Muscle layer of duodenum (tissue), 2 donors: ENCODE measurements around the gene DEFB110.

Experiments used
- H3K27ac ChIP-seq: one replicate; pipeline ENCODE4 v1.7.0; 2013; ENCODE audit warnings: mild to moderate bottlenecking, low read length
- H3K27me3 ChIP-seq: one replicate; pipeline ENCODE4 v1.7.0; 2013; ENCODE audit warnings: low read depth, mild to moderate bottlenecking, control low read depth, low read length
- H3K36me3 ChIP-seq, 2 donors: one replicate each; pipeline ENCODE4 v1.7.0; 2013; ENCODE audit warnings: low read length in 2 of 2, control low read depth in 1 of 2, mild to moderate bottlenecking in 1 of 2; ENCODE audit not compliant: insufficient read depth in 2 of 2, control insufficient read depth in 1 of 2
- H3K4me1 ChIP-seq, 2 donors: one replicate each; pipeline ENCODE4 v1.7.0; 2013; ENCODE audit warnings: low read length in 2 of 2, mild to moderate bottlenecking in 2 of 2, control low read depth in 1 of 2, moderate library complexity in 1 of 2; ENCODE audit not compliant: insufficient read depth in 2 of 2, control insufficient read depth in 1 of 2
- H3K4me3 ChIP-seq, 2 donors: one replicate each; pipeline ENCODE4 v1.7.0; 2013; ENCODE audit warnings: low read length in 2 of 2, low read depth in 1 of 2, mild to moderate bottlenecking in 1 of 2
- H3K9me3 ChIP-seq, 2 donors: one replicate each; pipeline ENCODE4 v1.7.0; 2013; ENCODE audit warnings: low read length in 2 of 2, control low read depth in 1 of 2, mild to moderate bottlenecking in 1 of 2; ENCODE audit not compliant: control insufficient read depth in 1 of 2
- donor health status: healthy.

The DEFB110 gene

GRCh38 chr6:50021894-50022293, at the start of gene DEFB110:
Gene DEFB110 (minus strand): TSS chr6:50021994. CDS start chr6:50021935, 59 bp downstream.
- Histone ChIP-seq H3K9me3 (no peaks in the 10 kb centered on the region), H3K27ac (no peak within 1 kb of the TSS), H3K4me1 (no peaks in the 10 kb centered on the region), H3K36me3 (no peaks in the 10 kb centered on the region), H3K4me3 (no peak within 1 kb of the TSS), H3K27me3 (no peaks in the 10 kb centered on the region)

DNA sequence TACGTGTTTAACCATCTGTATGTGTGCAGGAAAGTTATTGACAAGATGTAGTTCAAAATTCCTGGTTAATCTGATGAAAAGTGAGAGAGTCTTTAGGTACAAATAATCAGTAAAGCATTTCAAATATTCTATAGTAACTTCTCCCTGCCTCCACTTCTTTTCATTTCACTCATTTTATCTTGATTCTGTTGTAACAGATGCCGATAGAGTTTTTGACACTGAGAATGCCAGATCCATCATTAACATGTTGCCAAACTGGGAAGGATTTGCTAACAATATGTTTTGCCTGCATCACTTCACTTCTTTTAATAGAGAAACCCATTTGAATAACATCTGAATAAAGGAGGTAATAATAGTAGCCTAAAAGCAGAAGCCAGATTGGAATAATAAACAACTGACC, 48.3 kb upstream of the DEFB110 start:
- H3K4me1 ChIP-seq: no peaks in the 10 kb centered on the region

GRCh38 chr6:50062051-50062450, 40.3 kb upstream of the DEFB110 start:
- Histone ChIP-seq H3K27ac (no peak overlapping the region), H3K36me3 (no peaks in the 10 kb centered on the region), H3K27me3 (no peaks in the 10 kb centered on the region), H3K4me3 (no peak overlapping the region), H3K9me3 (no peaks in the 10 kb centered on the region), H3K4me1 (no peaks in the 10 kb centered on the region)

More for the DNA sequence above, 48.3 kb upstream of the DEFB110 start:
- no peak overlapping the region for H3K4me3 ChIP-seq
- no peaks in the 10 kb centered on the region for H3K27me3 ChIP-seq
- H3K9me3 ChIP-seq: no peaks in the 10 kb centered on the region
- H3K27ac ChIP-seq: no peak overlapping the region
- H3K36me3 ChIP-seq: no peaks in the 10 kb centered on the region

DNA sequence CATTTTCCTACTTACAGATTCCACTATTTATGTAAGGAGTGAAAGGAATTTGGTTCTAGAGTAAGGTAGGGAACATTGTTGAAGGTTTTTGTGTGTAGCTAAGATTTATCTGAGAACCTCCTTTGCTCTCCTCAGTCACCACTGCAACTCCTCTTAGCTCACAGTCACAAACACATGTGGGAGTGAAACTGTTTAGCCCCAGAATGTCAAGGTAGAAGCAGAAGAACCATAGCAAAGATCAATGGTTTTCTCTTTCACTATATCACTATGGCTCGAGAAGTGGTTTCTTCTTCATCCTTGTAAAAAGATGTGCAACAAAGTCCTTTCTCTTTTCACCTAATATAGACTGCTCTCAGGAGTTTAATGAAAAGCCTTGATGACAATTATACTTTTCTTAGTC, 34.4 kb upstream of the DEFB110 start:
- no peaks in the 10 kb centered on the region for H3K4me1 ChIP-seq
- H3K36me3 ChIP-seq: no peaks in the 10 kb centered on the region
- H3K9me3 ChIP-seq: no peaks in the 10 kb centered on the region

DNA sequence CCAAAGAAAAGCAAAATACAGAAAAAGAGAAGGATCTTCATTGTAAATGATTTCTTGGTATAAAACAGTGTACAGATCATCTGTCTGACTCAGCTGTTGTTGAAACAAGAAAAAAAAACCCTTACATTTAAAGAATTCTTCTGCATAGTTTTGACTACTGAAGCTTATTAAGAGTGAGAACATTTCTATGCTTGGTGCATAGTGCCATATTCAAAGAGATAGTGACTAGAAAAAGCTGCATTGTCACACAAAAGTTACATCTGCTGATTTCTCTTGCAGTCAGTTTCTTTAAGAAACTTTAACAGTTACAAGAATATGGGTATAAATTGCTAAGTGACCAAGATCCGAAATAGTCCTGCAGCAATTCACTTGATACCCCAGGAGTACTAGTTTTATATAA, 28.0 kb upstream of the DEFB110 start, which contains the start of gene DEFB112:
Gene DEFB112 (minus strand): TSS at position 101 of the 400 bp plus-strand sequence. CDS start 60 bp downstream, at position 41.
- no peaks in the 10 kb centered on the region for H3K4me1 ChIP-seq
- H3K4me3 ChIP-seq: no peak within 1 kb of the TSS
- H3K9me3 ChIP-seq: no peaks in the 10 kb centered on the region
- H3K27ac ChIP-seq: no peak within 1 kb of the TSS
- H3K27me3 ChIP-seq: no peaks in the 10 kb centered on the region
- H3K36me3 ChIP-seq: no peaks in the 10 kb centered on the region

More for the DNA sequence above, 34.4 kb upstream of the DEFB110 start:
- no peak overlapping the region for H3K27ac ChIP-seq
- no peak overlapping the region for H3K4me3 ChIP-seq
- no peaks in the 10 kb centered on the region for H3K27me3 ChIP-seq

DNA sequence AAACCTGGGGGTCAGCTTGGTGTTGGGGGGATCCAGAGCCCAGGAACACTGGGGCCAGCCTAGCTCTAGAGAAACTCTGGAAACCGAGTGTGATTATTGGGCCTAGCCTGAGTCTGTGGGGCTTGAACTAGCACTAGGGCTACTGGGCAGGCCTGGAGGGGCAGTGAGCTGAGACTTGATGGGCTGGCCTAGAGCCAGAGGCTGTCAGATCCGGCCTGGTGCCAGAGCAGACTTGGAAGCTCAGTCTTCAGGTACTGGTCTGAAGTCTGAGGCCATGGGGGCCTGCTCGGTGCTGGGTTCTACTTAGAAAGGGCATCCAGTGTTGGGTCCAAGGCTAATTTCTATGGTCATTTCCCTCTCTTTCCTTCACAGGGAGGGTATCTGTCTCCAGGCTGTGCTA, 25.2 kb upstream of the DEFB110 start:
- no peak overlapping the region for H3K27ac ChIP-seq
- H3K4me3 ChIP-seq: no peak overlapping the region
- no peaks in the 10 kb centered on the region for H3K36me3 ChIP-seq
- no peaks in the 10 kb centered on the region for H3K27me3 ChIP-seq
- H3K9me3 ChIP-seq: no peaks in the 10 kb centered on the region
- no peaks in the 10 kb centered on the region for H3K4me1 ChIP-seq

- no peaks in the 10 kb centered on the region for H3K4me1 ChIP-seq
- H3K27me3 ChIP-seq: no peaks in the 10 kb centered on the region
- H3K27ac ChIP-seq: no peak overlapping the region
- peaks cover 0 to 3% of the 10 kb centered on the region in 2 donors for H3K9me3 ChIP-seq
- no peaks in the 10 kb centered on the region for H3K36me3 ChIP-seq
- no peak overlapping the region for H3K4me3 ChIP-seq
Observed at GRCh38 chr6:50030777-50031562, 9.2 kb upstream of the DEFB110 start.

DNA sequence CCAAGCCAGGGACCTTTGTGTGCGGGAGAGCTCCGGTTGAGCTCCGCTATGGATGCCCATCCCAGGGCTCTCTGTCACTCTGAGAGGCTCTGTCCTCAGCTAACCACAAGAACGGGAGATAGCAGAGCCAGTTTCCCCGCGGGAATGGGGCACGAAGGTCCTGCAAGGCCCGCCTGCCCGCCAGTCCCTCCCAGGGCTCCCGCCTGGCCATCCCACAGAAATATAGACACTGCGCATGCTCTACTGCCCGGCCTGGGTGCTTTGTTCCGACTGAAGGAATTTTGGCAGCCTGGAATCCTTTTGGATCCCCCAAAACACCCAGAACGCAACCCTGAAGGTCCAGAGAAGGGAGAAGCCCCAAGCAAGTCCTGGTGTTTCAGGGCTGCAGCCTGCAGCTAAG, 8.6 kb upstream of the DEFB110 start:
- H3K4me3 ChIP-seq: no peak overlapping the region
- H3K4me1 ChIP-seq: no peaks in the 10 kb centered on the region
- H3K27me3 ChIP-seq: no peaks in the 10 kb centered on the region
- H3K9me3 ChIP-seq: peaks cover 0 to 3% of the 10 kb centered on the region in 2 donors
- H3K36me3 ChIP-seq: no peaks in the 10 kb centered on the region
- H3K27ac ChIP-seq: no peak overlapping the region

- Histone ChIP-seq H3K36me3 (no peaks in the 10 kb centered on the region), H3K9me3 (no peaks in the 10 kb centered on the region), H3K27ac (no peak overlapping the region), H3K27me3 (no peaks in the 10 kb centered on the region), H3K4me1 (no peaks in the 10 kb centered on the region), H3K4me3 (no peak overlapping the region)
Observed at GRCh38 chr6:50025258-50025657, 3.5 kb upstream of the DEFB110 start.

DNA sequence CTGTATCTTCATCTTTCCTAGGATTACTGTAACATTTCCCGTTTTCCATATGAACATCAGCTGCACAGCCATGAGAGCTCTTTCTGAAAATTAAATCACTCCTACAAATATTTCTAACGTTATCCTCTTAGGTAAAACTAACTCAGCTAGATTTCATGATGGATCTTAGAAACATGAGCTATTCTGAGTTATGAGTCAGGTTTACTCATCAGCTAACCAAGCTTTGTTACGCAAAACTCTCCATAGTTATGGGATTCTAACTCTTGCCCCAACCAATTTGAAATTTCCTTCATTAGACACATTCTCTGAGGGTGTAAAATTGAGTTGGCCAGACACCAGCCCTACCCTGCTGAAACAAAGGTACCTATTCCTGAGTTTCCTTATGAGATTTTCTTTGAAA, 14.0 kb downstream of the DEFB110 start:
- H3K36me3 ChIP-seq: no peaks in the 10 kb centered on the region
- H3K4me1 ChIP-seq: no peaks in the 10 kb centered on the region
- H3K27ac ChIP-seq: no peak overlapping the region
- H3K27me3 ChIP-seq: no peaks in the 10 kb centered on the region
- no peak overlapping the region for H3K4me3 ChIP-seq
- H3K9me3 ChIP-seq: no peaks in the 10 kb centered on the region

- no peaks in the 10 kb centered on the region for H3K27me3 ChIP-seq
- no peaks in the 10 kb centered on the region for H3K9me3 ChIP-seq
- no peaks in the 10 kb centered on the region for H3K36me3 ChIP-seq
- H3K4me3 ChIP-seq: no peak overlapping the region
- no peaks in the 10 kb centered on the region for H3K4me1 ChIP-seq
- no peak overlapping the region for H3K27ac ChIP-seq
Observed at GRCh38 chr6:50003139-50003538, 18.7 kb downstream of the DEFB110 start.

- Histone ChIP-seq H3K36me3 (no peaks in the 10 kb centered on the region), H3K4me1 (no peaks in the 10 kb centered on the region), H3K4me3 (no peak overlapping the region), H3K27me3 (no peaks in the 10 kb centered on the region), H3K9me3 (no peaks in the 10 kb centered on the region), H3K27ac (no peak overlapping the region)
Observed at GRCh38 chr6:49995278-49995677, 26.5 kb downstream of the DEFB110 start.
